Measurements from ENCODE around the gene GTPBP2.

- TF ChIP-seq EZH2phosphoT487 (IDR thresholded peaks at IDR 0.05; ENCODE audit: insufficient read depth, low read depth) (no peak), EZH2 (IDR thresholded peaks at IDR 0.05; ENCODE audit: insufficient read depth, poor library complexity, severe bottlenecking) (no peak)
Measured at GRCh38 chr6:43666196-43666920, 37.3 kb upstream of the GTPBP2 start.

Data from GM23248 (cell line).